HG02610 (cell line): Measurements from ENCODE around the gene IGFBP2.

Experiments
- ATAC-seq: cut with Tn5 transposase; IDR thresholded peaks from one replicate; pipeline ENCODE4 v1.9.1; 2021; ENCODE audit warnings: mild to moderate bottlenecking, moderate library complexity; ENCODE audit not compliant: unreplicated experiment

The IGFBP2 gene

GRCh38 chr2:216636551-216637450 lies 3.6 kb downstream of the IGFBP2 start:
- ATAC-seq = no peak

GRCh38 chr2:216637472-216637871 lies 4.3 kb downstream of the IGFBP2 start:
- no peak for ATAC-seq

- ATAC-seq = no peak
These were observed 10.9 kb downstream of the IGFBP2 start for GRCh38 chr2:216643986-216644659.

GRCh38 chr2:216644842-216645635 lies 11.8 kb downstream of the IGFBP2 start:
- ATAC-seq = no peak

GRCh38 chr2:216645636-216645950 lies 12.4 kb downstream of the IGFBP2 start:
- no peak for ATAC-seq

- no peak for ATAC-seq
These were observed 12.9 kb downstream of the IGFBP2 start for GRCh38 chr2:216646116-216646515.

- ATAC-seq = no peak
These were observed 14.9 kb downstream of the IGFBP2 start for GRCh38 chr2:216648105-216648504.

- ATAC-seq = no peak
These were observed 16.4 kb downstream of the IGFBP2 start for GRCh38 chr2:216649574-216649973.

- no peak for ATAC-seq
These were observed 17.5 kb downstream of the IGFBP2 start for GRCh38 chr2:216650626-216651257.

GRCh38 chr2:216651351-216651881 lies 18.2 kb downstream of the IGFBP2 start:
- no peak for ATAC-seq

GRCh38 chr2:216652566-216652965 lies 19.3 kb downstream of the IGFBP2 start:
- no peak for ATAC-seq

- no peak for ATAC-seq
These were observed 20.0 kb downstream of the IGFBP2 start for GRCh38 chr2:216653093-216653799.

GRCh38 chr2:216653931-216654365 lies 20.7 kb downstream of the IGFBP2 start:
- ATAC-seq = no peak

- no peak for ATAC-seq
These were observed 21.4 kb downstream of the IGFBP2 start for GRCh38 chr2:216654528-216655052.

- no peak for ATAC-seq
These were observed 24.1 kb downstream of the IGFBP2 start for GRCh38 chr2:216657086-216657855.

GRCh38 chr2:216657980-216658379 lies 24.8 kb downstream of the IGFBP2 start:
- no peak for ATAC-seq

- no peak for ATAC-seq
These were observed 25.5 kb downstream of the IGFBP2 start for GRCh38 chr2:216658757-216659156.

GRCh38 chr2:216659276-216659675 lies 26.1 kb downstream of the IGFBP2 start:
- no peak for ATAC-seq

GRCh38 chr2:216660496-216660895 lies 27.3 kb downstream of the IGFBP2 start:
- ATAC-seq = no peak
